GM18909 (cell line): Measurements from ENCODE around the gene KCTD4.
"Not testable (repeated sequence)": the region's sequence is repeated elsewhere in the genome, so short reads cannot be mapped to it uniquely, and the experiment has no call there.

Experiments
- ATAC-seq: cut with Tn5 transposase; IDR thresholded peaks from one replicate; pipeline ENCODE4 v1.9.1; 2021; ENCODE audit warnings: mild to moderate bottlenecking; ENCODE audit not compliant: unreplicated experiment, poor library complexity

The KCTD4 gene

DNA sequence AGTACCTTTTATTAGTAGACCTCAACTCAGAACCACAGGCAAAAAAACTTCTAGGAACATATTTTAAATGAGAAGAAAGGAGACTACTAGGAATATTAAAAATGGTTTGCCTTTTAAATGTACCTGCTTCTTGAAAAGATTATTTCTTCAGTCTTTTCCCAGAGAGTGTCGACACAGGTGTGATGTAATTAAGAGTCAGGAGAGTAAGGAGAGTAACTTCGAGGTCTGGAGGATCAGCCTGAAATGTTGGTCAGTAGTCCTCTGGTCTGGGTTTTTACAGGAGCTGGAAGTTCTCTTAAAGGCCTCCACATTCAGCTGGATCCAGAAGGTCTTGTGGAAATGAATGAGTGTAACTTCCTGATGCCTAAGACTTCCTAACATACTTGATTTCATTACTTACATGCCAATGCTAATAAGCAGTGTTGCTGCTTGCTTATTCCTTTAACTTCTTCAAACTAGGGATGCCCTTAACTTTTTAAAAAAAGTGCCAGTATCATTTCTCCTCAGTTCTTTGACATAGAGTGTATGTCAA, at the start of gene KCTD4:
KCTD4 (minus strand) TSS at position 345 of the 532 bp plus-strand sequence. CDS start 6,478 bp downstream, outside the sequence.
- no peak for ATAC-seq

DNA sequence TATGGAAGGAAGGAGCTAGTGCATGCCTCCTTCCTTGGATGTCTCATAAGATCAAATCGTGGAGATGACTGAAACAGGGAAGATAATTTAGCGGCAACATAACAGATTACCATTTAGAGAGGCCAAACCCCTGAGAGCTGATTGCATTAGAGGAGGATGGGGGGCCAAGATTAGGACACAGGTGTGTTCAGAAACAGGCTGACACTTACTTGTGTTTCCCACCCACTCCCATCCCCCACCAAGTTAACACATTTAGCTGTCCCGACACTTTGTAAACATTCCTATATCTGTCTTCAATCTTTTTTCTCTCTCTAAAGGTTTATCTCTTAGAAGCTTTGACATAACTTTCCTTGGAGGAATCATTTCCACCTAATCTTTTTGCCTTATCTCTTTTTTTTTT, 48.8 kb upstream of the KCTD4 start:
- ATAC-seq, result no peak

- not testable (repeated sequence) for ATAC-seq
These were observed 43.9 kb upstream of the KCTD4 start for GRCh38 chr13:45244736-45245135.

DNA sequence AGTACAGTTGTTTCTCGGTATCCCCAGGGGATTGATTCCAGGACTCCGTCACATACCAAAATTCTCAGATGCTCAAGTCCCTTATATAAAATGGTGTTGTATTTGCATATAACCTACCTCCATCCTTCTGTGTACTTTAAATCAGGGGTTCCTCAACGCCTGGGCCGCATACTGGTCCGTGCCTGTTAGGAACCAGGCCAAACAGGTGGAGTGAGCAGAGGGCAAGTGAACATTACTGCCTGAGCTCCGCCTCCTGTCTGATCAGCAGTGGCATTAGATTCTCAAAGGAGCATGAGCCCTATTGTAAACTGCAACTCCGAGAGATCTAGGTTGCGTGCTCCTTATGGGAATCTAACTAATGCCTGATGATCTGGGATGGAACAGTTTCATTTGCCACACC, 42.2 kb upstream of the KCTD4 start:
- no peak for ATAC-seq

DNA sequence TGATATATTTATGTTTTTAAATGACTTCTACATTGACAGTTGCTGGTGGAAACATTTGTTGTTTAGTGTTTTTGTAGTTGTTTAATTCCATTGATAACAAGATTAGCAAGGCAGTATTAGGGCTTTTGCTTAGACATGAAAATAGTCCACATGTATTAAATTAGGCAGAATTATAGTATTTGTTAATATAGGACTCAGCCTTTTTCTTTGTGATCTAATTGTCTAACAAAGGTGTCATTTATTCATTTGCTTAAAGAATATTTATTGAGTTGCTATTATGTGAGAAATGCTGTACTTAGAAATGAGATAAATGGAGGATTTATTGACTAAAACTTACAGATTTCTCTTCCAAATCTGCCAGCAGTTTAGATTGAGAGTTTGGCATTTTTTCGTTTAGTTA, 41.7 kb upstream of the KCTD4 start:
- ATAC-seq, result no peak

- no peak for ATAC-seq
These were observed 41.2 kb upstream of the KCTD4 start for GRCh38 chr13:45242070-45242469.

GRCh38 chr13:45240143-45240542, 39.3 kb upstream of the KCTD4 start:
- no peak for ATAC-seq

GRCh38 chr13:45238945-45239795, 38.3 kb upstream of the KCTD4 start:
- ATAC-seq, result no peak

GRCh38 chr13:45232591-45232990, 31.7 kb upstream of the KCTD4 start:
- no peak for ATAC-seq

DNA sequence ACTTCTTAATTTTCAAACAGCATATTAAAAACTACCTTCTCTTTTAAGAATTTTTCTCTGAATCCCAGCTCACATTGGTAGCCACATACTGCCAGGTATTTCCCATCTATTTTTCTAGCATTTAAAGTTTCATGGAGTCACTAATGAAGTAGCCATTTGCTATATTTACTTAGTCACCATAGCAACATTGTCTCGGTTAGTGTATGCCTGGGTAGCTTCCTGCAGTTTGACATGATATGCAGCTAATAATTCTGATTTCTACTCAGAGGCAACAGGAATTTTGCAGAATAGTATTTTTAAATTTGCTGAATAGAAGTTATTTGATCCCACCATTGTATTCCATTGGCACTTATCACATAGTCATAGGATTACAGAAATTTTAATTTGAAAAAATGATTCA, 30.9 kb upstream of the KCTD4 start:
- ATAC-seq, result no peak

GRCh38 chr13:45231305-45231704, 30.5 kb upstream of the KCTD4 start:
- ATAC-seq, result no peak

- ATAC-seq, result no peak
These were observed 28.3 kb upstream of the KCTD4 start for GRCh38 chr13:45229172-45229571.

DNA sequence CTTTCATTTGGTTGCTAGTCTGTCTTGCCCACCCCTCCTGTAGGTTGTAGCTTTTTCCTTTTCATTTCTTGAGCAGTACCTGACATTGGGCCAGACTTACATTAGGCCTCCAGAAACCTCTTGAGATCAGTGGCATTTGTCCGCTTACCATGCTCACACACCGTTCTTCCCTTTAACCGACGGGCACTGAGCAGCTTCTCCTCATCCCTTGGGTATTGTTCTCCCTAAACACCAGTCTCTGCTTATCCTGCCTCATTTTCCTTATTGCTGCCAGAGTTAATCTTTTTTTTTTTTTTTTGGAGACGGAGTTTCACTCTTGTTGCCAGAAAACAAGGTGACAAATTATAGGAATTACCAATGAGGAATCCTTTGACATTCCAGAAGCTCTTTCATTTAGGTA, 27.2 kb upstream of the KCTD4 start:
- no peak for ATAC-seq

GRCh38 chr13:45226024-45226423, 25.2 kb upstream of the KCTD4 start:
- ATAC-seq, result no peak

DNA sequence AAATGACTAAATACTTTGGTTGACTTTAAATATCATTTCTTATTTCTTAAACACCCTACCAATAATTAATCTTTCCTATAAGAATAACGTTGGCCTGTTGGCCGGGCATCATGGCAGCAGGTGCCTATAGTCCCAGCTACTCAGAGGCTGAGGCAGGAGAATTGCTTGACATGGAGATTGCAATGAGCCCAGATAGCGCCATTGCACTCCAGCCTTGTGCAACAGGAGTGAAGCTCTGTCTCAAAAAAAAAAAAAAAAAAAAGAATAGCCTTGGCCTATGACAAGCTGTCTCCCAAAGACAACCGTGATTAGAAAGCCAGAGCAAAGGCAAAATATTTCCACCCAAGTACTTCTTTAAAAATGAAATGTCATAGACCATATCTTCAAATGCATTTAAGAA, 24.5 kb upstream of the KCTD4 start:
- ATAC-seq, result no peak

GRCh38 chr13:45224176-45224575, 23.3 kb upstream of the KCTD4 start:
- no peak for ATAC-seq

GRCh38 chr13:45222919-45223318, 22.1 kb upstream of the KCTD4 start:
- ATAC-seq, result no peak

DNA sequence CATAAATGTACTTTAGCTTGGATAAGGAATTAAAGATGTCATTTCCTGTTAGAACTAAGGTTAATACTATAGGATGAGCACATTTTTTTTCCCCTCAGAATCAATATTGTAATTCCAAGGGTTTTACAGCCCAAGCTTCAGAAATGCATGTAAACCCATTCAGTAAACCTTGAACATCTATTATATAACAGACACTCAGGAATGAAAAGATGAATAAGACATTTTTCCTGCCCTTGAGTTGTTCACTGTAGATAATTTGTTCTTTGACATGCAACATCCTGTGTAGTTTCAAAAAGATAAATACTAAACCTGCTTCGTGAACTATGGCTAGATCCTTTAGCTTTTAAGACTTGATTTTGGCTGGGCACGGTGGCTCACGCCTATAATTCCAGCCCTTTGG, 21.7 kb upstream of the KCTD4 start:
- no peak for ATAC-seq

GRCh38 chr13:45220403-45220802, 19.6 kb upstream of the KCTD4 start:
- ATAC-seq, result no peak

GRCh38 chr13:45219938-45220375, 19.1 kb upstream of the KCTD4 start:
- no peak for ATAC-seq

DNA sequence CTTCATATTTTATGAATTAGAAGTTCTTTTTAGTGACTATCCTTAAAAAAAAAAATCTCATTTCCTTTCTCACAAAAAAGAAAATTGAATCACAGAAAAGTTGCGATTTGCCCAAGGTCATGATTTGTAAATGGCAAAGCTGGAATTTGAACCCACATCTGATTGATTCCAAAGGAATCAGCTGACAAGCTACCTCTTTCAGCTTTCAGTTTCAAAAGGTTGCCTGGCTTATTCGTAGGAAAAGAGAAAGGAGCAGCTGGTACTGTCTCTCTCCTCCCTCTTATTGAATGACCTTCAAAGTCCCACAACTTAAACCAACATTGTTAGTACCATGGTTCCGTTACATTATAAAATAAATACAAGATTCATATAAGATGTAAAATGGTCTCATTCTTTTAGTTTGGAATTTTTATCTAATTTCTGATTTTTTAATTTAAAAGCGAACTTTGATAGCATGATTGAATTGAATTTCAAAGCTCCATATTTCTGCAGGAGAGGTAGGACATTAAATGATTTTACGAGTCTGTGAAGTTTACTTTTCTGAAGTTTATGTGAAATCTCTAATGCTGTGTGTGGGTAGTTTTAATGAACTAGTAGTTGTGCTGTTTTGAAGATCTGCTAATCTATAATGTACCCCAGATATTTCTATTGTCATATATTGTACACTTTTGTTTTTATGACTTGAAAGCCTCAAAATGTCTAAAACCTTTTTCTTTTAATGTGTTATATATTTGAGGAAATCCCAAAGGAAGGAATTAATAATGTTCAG, 18.5 kb upstream of the KCTD4 start:
- ATAC-seq, result no peak
